ENCODE results near the gene SH3BP2.
A peak's percentile ranks its signal among the peaks of the same experiment; 100 is the strongest.

DNA sequence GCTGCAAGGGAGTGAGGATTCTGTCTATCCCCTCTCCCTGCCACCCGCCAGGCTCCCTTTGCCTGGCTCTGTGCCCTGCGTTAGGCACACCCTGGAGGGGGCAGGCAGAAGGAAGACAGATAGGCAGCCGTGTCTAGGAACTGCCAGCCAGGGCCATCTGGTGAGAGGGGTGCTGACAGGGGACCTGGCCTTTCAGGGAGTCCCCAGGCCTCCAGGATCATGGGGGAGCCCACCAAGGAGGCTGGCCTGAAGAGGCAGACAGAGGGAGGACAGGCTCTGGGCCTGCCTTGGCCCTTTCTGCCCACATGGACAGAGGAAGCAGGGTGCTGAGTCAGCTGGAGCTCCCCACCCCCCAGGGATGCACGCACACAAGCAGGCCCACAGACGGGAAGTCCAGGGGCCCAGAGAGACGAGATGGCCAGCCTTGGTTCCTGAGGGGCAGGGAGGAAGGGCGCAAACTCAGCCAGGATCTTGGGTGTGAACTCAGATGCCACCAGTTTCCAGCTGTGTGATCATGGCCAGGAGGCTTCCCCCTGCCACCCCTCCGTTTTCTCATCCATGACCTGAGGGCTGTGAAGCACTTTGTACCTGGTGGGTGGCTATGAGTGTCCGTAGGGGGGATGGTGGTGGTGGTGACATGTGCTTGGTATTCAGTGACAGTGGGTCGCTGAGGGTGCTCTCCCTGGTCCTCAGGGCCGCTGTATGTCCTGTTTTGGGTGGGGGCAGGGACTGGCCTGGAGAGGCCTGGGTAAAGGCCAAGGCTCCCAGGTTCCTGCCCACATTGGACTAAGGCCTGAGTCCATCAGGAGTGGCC, 1.8 kb downstream of the SH3BP2 start:
- TF ChIP-seq, protein P1, sequence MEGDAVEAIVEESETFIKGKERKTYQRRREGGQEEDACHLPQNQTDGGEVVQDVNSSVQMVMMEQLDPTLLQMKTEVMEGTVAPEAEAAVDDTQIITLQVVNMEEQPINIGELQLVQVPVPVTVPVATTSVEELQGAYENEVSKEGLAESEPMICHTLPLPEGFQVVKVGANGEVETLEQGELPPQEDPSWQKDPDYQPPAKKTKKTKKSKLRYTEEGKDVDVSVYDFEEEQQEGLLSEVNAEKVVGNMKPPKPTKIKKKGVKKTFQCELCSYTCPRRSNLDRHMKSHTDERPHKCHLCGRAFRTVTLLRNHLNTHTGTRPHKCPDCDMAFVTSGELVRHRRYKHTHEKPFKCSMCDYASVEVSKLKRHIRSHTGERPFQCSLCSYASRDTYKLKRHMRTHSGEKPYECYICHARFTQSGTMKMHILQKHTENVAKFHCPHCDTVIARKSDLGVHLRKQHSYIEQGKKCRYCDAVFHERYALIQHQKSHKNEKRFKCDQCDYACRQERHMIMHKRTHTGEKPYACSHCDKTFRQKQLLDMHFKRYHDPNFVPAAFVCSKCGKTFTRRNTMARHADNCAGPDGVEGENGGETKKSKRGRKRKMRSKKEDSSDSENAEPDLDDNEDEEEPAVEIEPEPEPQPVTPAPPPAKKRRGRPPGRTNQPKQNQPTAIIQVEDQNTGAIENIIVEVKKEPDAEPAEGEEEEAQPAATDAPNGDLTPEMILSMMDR (IDR thresholded peaks at IDR 0.05) = no peak
- no peak for TF ChIP-seq EP300 (IDR thresholded peaks at IDR 0.05; ENCODE audit: low read depth)
- TF ChIP-seq POLR2A (IDR thresholded peaks at IDR 0.05) = no peak
- peak in 1 of 3 donors; percentile 12 for TF ChIP-seq POLR2AphosphoS5 (IDR thresholded peaks at IDR 0.05)

Measured in transverse colon (tissue), 4 donors.